ENCODE results near the gene PPM1H. TPM values are rescaled to one million over a fixed set of nuclear protein-coding genes. Genes with fewer than 3 reads are reported as not detected.

Gene PPM1H
- total and polyA plus RNA-seq, 10 of the 15 experiments (the other 5 are each of a cell fraction or from before 2014, with no cell fraction given) = 0.11 to 0.83 (median 0.49) TPM

- no peak overlapping the region for H3K4me2 ChIP-seq (ENCODE audit: control insufficient read depth, insufficient read depth)
- no peaks in the 10 kb centered on the region for H3K36me3 ChIP-seq (ENCODE audit: control insufficient read depth in 2 of 2, insufficient read depth in 2 of 2, low read length in 1 of 2)
- TF ChIP-seq ATF7 (IDR thresholded peaks at IDR 0.05; ENCODE audit: low read depth) = no peak
- TF ChIP-seq RELA (IDR thresholded peaks at IDR 0.05; ENCODE audit: borderline replicate concordance, partially characterized antibody) = no peak
- no peak for TF ChIP-seq SIX5 (IDR thresholded peaks at IDR 0.05; ENCODE audit: low read depth, low read length, severe bottlenecking)
- no peak for TF ChIP-seq ZZZ3 (IDR thresholded peaks at IDR 0.05; ENCODE audit: control insufficient read depth, insufficient read length, low read depth)
- no peak for TF ChIP-seq HSF1 (IDR thresholded peaks at IDR 0.05; ENCODE audit: low read depth, low read length)
- TF ChIP-seq E4F1 (IDR thresholded peaks at IDR 0.05; ENCODE audit: borderline replicate concordance, partially characterized antibody) = no peak
- TF ChIP-seq IKZF2 (IDR thresholded peaks at IDR 0.05) = no peak
- no peak for TF ChIP-seq ZNF384 (IDR thresholded peaks at IDR 0.05; ENCODE audit: borderline replicate concordance, low read depth, low read length)
- TF ChIP-seq KAT2A (conservative IDR thresholded peaks at IDR 0.05; ENCODE audit: control insufficient read depth, low read depth, low read length) = no peak
- no peak for TF ChIP-seq YY1 (IDR thresholded peaks at IDR 0.05; ENCODE audit: low read depth, low read length)
- no peak for ATAC-seq
- H3K9ac ChIP-seq (ENCODE audit: control insufficient read depth, insufficient read depth, low read length) = no peak overlapping the region
- RAD21 ChIA-PET (ENCODE audit: unreplicated experiment) = no interaction called here
- in situ Hi-C loops (cut with MboI) (no loop called here), intact Hi-C loops (cut with micrococcal nuclease; ENCODE audit: unreplicated experiment) (no loop called here)
- H3K4me1 ChIP-seq (ENCODE audit: control insufficient read depth, insufficient read depth, low read length) = no peaks in the 10 kb centered on the region; the same call in 1 of the 2 replicates
- DNase-seq (ENCODE audit: low read depth, low spot score) = no peak
- H3K4me3 ChIP-seq = no peak overlapping the region
- no peak overlapping the region for H3K27ac ChIP-seq (ENCODE audit: control insufficient read depth, insufficient read depth)
- SMC1A ChIA-PET (ENCODE audit: uncharacterized antibody, unreplicated experiment) = interaction anchor here (2.0 to 14.5 kb wide), 2 partner anchors 12 to 205 kb away, joined by 7 to 256 read pairs; no protein-coding TSS in a partner anchor
- H3K9me3 ChIP-seq (replicated peaks; ENCODE audit: control insufficient read depth, insufficient read depth, low read length) = no peaks in the 10 kb centered on the region
- CTCF ChIA-PET = no interaction called here
- FAIRE-seq = no peak
- H3K27me3 ChIP-seq (replicated peaks in 1 of 2; ENCODE audit: control insufficient read depth in 2 of 2, insufficient read depth in 2 of 2, low read length in 1 of 2) = no peaks in the 10 kb centered on the region
- no peaks in the 10 kb centered on the region for H3K79me2 ChIP-seq (ENCODE audit: control insufficient read depth, insufficient read depth, low read length)
- 71% methylated on average over 6 of the region's 6 CpGs for WGBS (ENCODE audit: insufficient coverage, insufficient replicate concordance, low lambda C conversion rate, missing lambda C conversion rate)
- no peak overlapping the region for H2AFZ ChIP-seq (ENCODE audit: control insufficient read depth, low read depth, low read length)
- POLR2A ChIA-PET = no interaction called here
- no TSS peak for BruUV-seq (replicated peaks)
- no peaks in the 10 kb centered on the region for H4K20me1 ChIP-seq (ENCODE audit: control insufficient read depth, insufficient read depth)
Observed at GRCh38 chr12:62787023-62787422, 147.9 kb downstream of the PPM1H start.

Data from GM12878 (cell line).